Activated CD8-positive, alpha-beta memory T cell treated with anti-CD3 and anti-CD28 coated beads, Interleukin-2, amount 50 U/mL, for 1 hour (primary cell): ENCODE measurements around the gene GEMIN7.

Experiments
- DNase-seq: peaks from one replicate; pipeline ENCODE4 v3.0.0-alpha.2; 2020; ENCODE audit errors: extremely low read depth

GEMIN7 gene

GRCh38 chr19:45128806-45129205 is 49.7 kb downstream of the GEMIN7 start:
- DNase-seq, result no peak

- no peak for DNase-seq
These were observed 51.2 kb downstream of the GEMIN7 start for GRCh38 chr19:45130236-45130635.

GRCh38 chr19:45130888-45131615 is 52.0 kb downstream of the GEMIN7 start:
- DNase-seq, result no peak

- DNase-seq, result no peak
These were observed 54.6 kb downstream of the GEMIN7 start for GRCh38 chr19:45133661-45134060.

- no peak for DNase-seq
These were observed 56.3 kb downstream of the GEMIN7 start for GRCh38 chr19:45135176-45135885.

GRCh38 chr19:45136507-45137178 is 57.6 kb downstream of the GEMIN7 start:
- no peak for DNase-seq

GRCh38 chr19:45137179-45137761 is 58.2 kb downstream of the GEMIN7 start:
- DNase-seq, result no peak

GRCh38 chr19:45138303-45138751 is 59.3 kb downstream of the GEMIN7 start:
- no peak for DNase-seq

- no peak for DNase-seq
These were observed 60.5 kb downstream of the GEMIN7 start for GRCh38 chr19:45139286-45140143.

GRCh38 chr19:45140144-45140503 is 61.1 kb downstream of the GEMIN7 start:
- DNase-seq, result no peak

GRCh38 chr19:45140533-45140932 is 61.5 kb downstream of the GEMIN7 start:
- no peak for DNase-seq
